ENCODE measurements around the gene SLC9A5. TPM values are rescaled to one million over a fixed set of nuclear protein-coding genes. Genes with fewer than 3 reads are reported as not detected.

Gene SLC9A5
- polyA plus RNA-seq, 1 donor (not counting 4 experiments of a cell fraction or from before 2014, with no cell fraction given), result 0.51 TPM

GRCh38 chr16:67208154-67208896 is 40.5 kb upstream of the SLC9A5 start:
- dilution Hi-C loops (cut with MboI; ENCODE audit: extremely low pct_ligation_motif_present, low sequenced_read_pairs), result no loop called here
- H3K27ac ChIP-seq (ENCODE audit: control insufficient read depth, insufficient read depth, low read length), result no peak overlapping the region
- no peaks in the 10 kb centered on the region for H4K20me1 ChIP-seq (ENCODE audit: control insufficient read depth, extremely low read depth, insufficient read depth, low read length)
- DNase-seq (ENCODE audit: low read depth, low spot score) (no peak), FAIRE-seq (no peak)
- H2AFZ ChIP-seq (ENCODE audit: control insufficient read depth, low read length), result no peak overlapping the region
- peaks cover 38% of the 10 kb centered on the region for H3K4me1 ChIP-seq (ENCODE audit: control insufficient read depth, extremely low read depth, insufficient read depth, low read length)
- no peaks in the 10 kb centered on the region for H3K27me3 ChIP-seq (ENCODE audit: control insufficient read depth, extremely low read depth, insufficient read depth, low read length)
- no peak overlapping the region for H3K4me3 ChIP-seq (ENCODE audit: control insufficient read depth in 2 of 3, extremely low read depth in 1 of 3, insufficient read depth in 2 of 3, low read depth in 1 of 3, low read length in 3 of 3)
- H3K9ac ChIP-seq (ENCODE audit: control insufficient read depth, extremely low read depth, insufficient read depth, low read length), result no peak overlapping the region
- H3K36me3 ChIP-seq (ENCODE audit: control insufficient read depth in 2 of 2, extremely low read depth in 1 of 2, insufficient read depth in 2 of 2, low read length in 2 of 2), result peaks cover 0 to 8% of the 10 kb centered on the region in 2 experiments
- TF ChIP-seq CTCF (optimal IDR thresholded peaks at IDR 0.05 in 1 of 3, IDR thresholded peaks at IDR 0.05 in 1 of 3, conservative IDR thresholded peaks at IDR 0.05 in 1 of 3; ENCODE audit: extremely low read depth in 1 of 3, insufficient read depth in 2 of 3, low read length in 3 of 3) (no peak), EZH2 (IDR thresholded peaks at IDR 0.05; ENCODE audit: low read length) (no peak)
- no peaks in the 10 kb centered on the region for H3K9me3 ChIP-seq (ENCODE audit: control insufficient read depth, low read depth, low read length)
- H3K79me2 ChIP-seq (ENCODE audit: control insufficient read depth, insufficient read depth, low read length), result no peaks in the 10 kb centered on the region
- H3K9me1 ChIP-seq (ENCODE audit: control insufficient read depth, extremely low read depth, insufficient read depth, low read length), result peaks cover 4% of the 10 kb centered on the region
- H3K4me2 ChIP-seq (ENCODE audit: control insufficient read depth, extremely low read depth, insufficient read depth, low read depth, low read length), result no peak overlapping the region

- Histone ChIP-seq H3K27me3 (ENCODE audit: control insufficient read depth, extremely low read depth, insufficient read depth, low read length) (no peaks in the 10 kb centered on the region), H3K9me3 (ENCODE audit: control insufficient read depth, low read depth, low read length) (no peaks in the 10 kb centered on the region), H3K4me1 (ENCODE audit: control insufficient read depth, extremely low read depth, insufficient read depth, low read length) (peaks cover 44% of the 10 kb centered on the region), H3K27ac (ENCODE audit: control insufficient read depth, insufficient read depth, low read length) (no peak overlapping the region), H3K4me3 (ENCODE audit: control insufficient read depth in 2 of 3, extremely low read depth in 1 of 3, insufficient read depth in 2 of 3, low read depth in 1 of 3, low read length in 3 of 3) (no peak overlapping the region), H3K36me3 (ENCODE audit: control insufficient read depth in 2 of 2, extremely low read depth in 1 of 2, insufficient read depth in 2 of 2, low read length in 2 of 2) (peaks cover 0 to 3% of the 10 kb centered on the region in 2 experiments), H2AFZ (ENCODE audit: control insufficient read depth, low read length) (no peak overlapping the region), H3K79me2 (ENCODE audit: control insufficient read depth, insufficient read depth, low read length) (no peaks in the 10 kb centered on the region), H3K9me1 (ENCODE audit: control insufficient read depth, extremely low read depth, insufficient read depth, low read length) (peaks cover 4% of the 10 kb centered on the region), H4K20me1 (ENCODE audit: control insufficient read depth, extremely low read depth, insufficient read depth, low read length) (no peaks in the 10 kb centered on the region), H3K9ac (ENCODE audit: control insufficient read depth, extremely low read depth, insufficient read depth, low read length) (no peak overlapping the region), H3K4me2 (ENCODE audit: control insufficient read depth, extremely low read depth, insufficient read depth, low read depth, low read length) (no peak overlapping the region)
- dilution Hi-C loops (cut with MboI; ENCODE audit: extremely low pct_ligation_motif_present, low sequenced_read_pairs), result no loop called here
- DNase-seq (ENCODE audit: low read depth, low spot score), result no peak
- TF ChIP-seq EZH2 (IDR thresholded peaks at IDR 0.05; ENCODE audit: low read length), result no peak
- no peak for TF ChIP-seq CTCF (optimal IDR thresholded peaks at IDR 0.05 in 1 of 3, IDR thresholded peaks at IDR 0.05 in 1 of 3, conservative IDR thresholded peaks at IDR 0.05 in 1 of 3; ENCODE audit: extremely low read depth in 1 of 3, insufficient read depth in 2 of 3, low read length in 3 of 3)
- FAIRE-seq, result no peak
Observed at GRCh38 chr16:67209565-67209964, 39.2 kb upstream of the SLC9A5 start.
